Activated CD4-positive, CD25-positive, alpha-beta regulatory T cell treated with anti-CD3 and anti-CD28 coated beads, Interleukin-2, amount 50 U/mL, for 72 hours (primary cell): ENCODE data around the gene ABCD1.
"Not testable (repeated sequence)": the region's sequence is repeated elsewhere in the genome, so short reads cannot be mapped to it uniquely, and the experiment has no call there.

Experiments
- DNase-seq: peaks from one replicate; pipeline ENCODE4 v3.0.0; 2021

The ABCD1 gene

GRCh38 chrX:153714256-153714655 lies 10.4 kb upstream of the ABCD1 start:
- DNase-seq = no peak

GRCh38 chrX:153717445-153717844 lies 7.2 kb upstream of the ABCD1 start:
- no peak for DNase-seq

GRCh38 chrX:153719238-153719637 lies 5.4 kb upstream of the ABCD1 start:
- no peak for DNase-seq

- DNase-seq = no peak
Observed at GRCh38 chrX:153719701-153720100, 5.0 kb upstream of the ABCD1 start.

GRCh38 chrX:153722704-153723350 lies 1.8 kb upstream of the ABCD1 start:
- DNase-seq = no peak

GRCh38 chrX:153723351-153724251 lies 1.1 kb upstream of the ABCD1 start:
- DNase-seq = peak; percentile 45

- DNase-seq = no peak
Observed at GRCh38 chrX:153725039-153725831, 579 bp downstream of the ABCD1 start.

- DNase-seq = no peak
Observed at GRCh38 chrX:153725832-153726285, 1.2 kb downstream of the ABCD1 start.

- DNase-seq = no peak
Observed at GRCh38 chrX:153726286-153727122, 1.8 kb downstream of the ABCD1 start.

- no peak for DNase-seq
Observed at GRCh38 chrX:153727123-153727931, 2.7 kb downstream of the ABCD1 start.

- DNase-seq = no peak
Observed at GRCh38 chrX:153728095-153728494, 3.4 kb downstream of the ABCD1 start.

GRCh38 chrX:153728951-153729631 lies 4.4 kb downstream of the ABCD1 start:
- no peak for DNase-seq

GRCh38 chrX:153730115-153730514 lies 5.5 kb downstream of the ABCD1 start:
- not testable (repeated sequence) for DNase-seq

GRCh38 chrX:153731117-153731844 lies 6.6 kb downstream of the ABCD1 start:
- no peak for DNase-seq

- no peak for DNase-seq
Observed at GRCh38 chrX:153731845-153732215, 7.2 kb downstream of the ABCD1 start.

- no peak for DNase-seq
Observed at GRCh38 chrX:153732401-153732800, 7.7 kb downstream of the ABCD1 start.

GRCh38 chrX:153733651-153734240 lies 9.1 kb downstream of the ABCD1 start:
- no peak for DNase-seq

GRCh38 chrX:153734871-153735270 lies 10.2 kb downstream of the ABCD1 start:
- no peak for DNase-seq

- no peak for DNase-seq
Observed at GRCh38 chrX:153735274-153735673, 10.6 kb downstream of the ABCD1 start.
